Fibroblast of villous mesenchyme (primary cell): Measurements from ENCODE around the gene IL18BP. TPM values are rescaled to one million over a fixed set of nuclear protein-coding genes. Genes with fewer than 3 reads are reported as not detected.

ENCODE experiments used
- DNase-seq: peaks from one replicate; pipeline ENCODE4 v3.0.0-alpha.2; 2010; ENCODE audit warnings: low read depth
- H3K4me3 ChIP-seq: 2 replicates; pipeline ENCODE4 v1.5.1; 2011; ENCODE audit warnings: low read depth, mild to moderate bottlenecking, low read length
- total RNA-seq: library from RNA; depleted of rRNA; stranded (reverse); fragments of >200 nt; gene quantifications from 2 replicates; pipeline ENCODE4 v1.2.3, GENCODE V29; 2012
- TF ChIP-seq, protein P1 (sequence below): IDR thresholded peaks from 2 replicates; pipeline ENCODE4 v1.5.1; 2012; ENCODE audit warnings: low read depth, mild to moderate bottlenecking, low read length; ENCODE audit not compliant: insufficient read depth

Gene IL18BP
- total RNA-seq, 1 donor = 2.6 TPM

DNA sequence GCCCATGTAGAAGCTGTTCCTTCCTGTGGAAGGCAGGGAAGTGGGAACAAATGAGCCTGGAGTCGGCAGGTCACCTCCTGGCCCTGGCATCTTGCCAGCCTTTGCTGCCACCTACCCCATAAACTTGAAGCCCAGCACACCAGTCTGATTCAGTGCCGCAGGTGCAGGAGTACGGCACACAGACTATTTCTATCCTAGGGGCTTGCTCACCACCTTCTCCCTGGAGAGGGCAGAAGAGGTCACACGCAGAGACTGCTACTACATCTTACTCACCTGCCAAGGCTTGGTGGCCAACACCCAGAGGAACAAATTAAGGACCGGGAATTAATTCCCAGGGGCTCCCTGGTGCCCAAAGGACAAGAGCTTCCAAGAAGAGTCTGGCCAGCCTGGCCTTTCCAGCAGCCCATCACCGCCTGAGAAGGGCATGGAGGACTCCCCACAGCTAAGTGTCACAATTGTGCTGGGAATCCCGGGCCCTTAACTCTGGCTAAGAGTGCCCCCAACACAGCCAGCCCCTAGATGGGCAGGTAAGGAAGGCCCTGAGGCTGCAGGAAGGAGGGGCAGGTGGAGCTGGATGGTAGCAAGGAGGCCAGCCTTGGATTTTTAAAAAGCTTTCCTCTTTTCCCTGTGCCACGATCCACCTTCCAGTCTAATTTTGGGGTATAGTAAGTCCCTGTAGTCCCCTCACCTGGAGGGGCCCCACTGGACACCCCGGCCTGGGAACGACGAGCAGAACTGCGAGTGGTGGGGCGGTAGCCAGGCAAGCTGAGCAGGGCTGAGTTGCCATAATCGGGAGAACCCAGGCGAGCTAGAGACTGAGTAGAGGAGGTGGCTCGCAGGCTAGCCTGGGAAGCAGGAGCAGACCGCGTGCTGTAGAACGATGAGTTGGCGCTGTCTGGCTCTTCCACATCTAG is 6.9 kb downstream of the IL18BP start:
- no peak for DNase-seq
- no peak overlapping the region for H3K4me3 ChIP-seq
- TF ChIP-seq, protein P1, sequence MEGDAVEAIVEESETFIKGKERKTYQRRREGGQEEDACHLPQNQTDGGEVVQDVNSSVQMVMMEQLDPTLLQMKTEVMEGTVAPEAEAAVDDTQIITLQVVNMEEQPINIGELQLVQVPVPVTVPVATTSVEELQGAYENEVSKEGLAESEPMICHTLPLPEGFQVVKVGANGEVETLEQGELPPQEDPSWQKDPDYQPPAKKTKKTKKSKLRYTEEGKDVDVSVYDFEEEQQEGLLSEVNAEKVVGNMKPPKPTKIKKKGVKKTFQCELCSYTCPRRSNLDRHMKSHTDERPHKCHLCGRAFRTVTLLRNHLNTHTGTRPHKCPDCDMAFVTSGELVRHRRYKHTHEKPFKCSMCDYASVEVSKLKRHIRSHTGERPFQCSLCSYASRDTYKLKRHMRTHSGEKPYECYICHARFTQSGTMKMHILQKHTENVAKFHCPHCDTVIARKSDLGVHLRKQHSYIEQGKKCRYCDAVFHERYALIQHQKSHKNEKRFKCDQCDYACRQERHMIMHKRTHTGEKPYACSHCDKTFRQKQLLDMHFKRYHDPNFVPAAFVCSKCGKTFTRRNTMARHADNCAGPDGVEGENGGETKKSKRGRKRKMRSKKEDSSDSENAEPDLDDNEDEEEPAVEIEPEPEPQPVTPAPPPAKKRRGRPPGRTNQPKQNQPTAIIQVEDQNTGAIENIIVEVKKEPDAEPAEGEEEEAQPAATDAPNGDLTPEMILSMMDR = no peak

DNA sequence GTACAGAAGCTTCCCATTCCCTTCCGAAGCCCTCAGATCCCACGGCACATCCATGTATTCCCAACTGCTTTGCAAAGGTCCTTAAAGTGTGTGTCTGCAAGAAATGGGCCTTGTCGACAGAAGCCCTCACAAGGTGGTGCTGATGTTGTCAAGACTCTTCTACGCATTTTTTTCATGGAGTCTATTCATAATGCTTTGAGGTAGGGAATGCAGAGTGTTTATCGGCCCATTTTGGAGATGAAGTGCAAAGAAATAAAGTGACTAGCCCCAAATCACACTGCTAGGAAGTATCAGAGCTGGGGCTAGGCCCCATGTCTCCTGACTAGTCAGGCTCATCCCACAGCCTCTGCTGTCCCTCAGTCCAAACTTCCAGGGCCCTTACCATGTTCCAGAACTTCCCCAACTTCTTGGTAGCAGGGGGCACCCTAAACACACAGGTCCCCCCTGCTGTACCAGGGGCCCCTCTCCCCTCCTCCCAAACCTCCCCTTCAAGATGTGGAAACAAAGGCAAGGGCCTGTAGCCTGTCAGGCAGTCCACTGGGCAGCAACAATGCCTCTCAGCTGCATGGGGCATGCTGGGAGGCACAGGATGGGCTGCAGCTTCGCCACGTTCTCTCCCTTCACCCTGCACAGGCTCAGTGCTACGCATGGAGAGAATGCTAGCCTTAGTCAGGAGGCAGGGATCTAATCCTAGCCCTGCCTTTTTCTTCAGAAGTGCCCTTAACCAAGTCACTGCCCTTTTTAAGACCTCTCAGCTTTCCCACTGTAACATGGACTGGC is 7.8 kb downstream of the IL18BP start:
- TF ChIP-seq, protein P1 = no peak
- no peak for DNase-seq

DNA sequence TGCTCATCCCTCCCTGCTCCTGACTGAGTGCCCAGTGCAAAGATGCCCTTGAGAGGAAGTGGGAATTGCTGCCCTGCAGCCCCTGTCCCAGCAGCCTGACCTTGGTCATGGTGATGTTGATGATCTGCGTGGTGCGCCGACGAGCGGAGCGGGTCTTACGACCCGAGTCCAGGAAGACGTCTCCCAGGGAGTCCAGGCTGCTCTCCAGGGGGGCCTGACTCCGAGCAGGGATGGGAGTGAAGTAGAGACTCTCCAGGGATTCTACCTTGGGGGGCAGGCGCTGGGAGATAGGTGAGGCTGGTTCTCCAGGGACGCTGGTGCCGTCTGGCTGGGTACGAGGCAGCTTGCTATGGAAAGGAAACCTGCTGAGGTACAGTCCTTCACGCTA is 8.4 kb downstream of the IL18BP start:
- H3K4me3 ChIP-seq = no peak overlapping the region
- no peak for DNase-seq
- TF ChIP-seq, protein P1 = no peak

More for the DNA sequence above, 7.8 kb downstream of the IL18BP start:
- H3K4me3 ChIP-seq = no peak overlapping the region

DNA sequence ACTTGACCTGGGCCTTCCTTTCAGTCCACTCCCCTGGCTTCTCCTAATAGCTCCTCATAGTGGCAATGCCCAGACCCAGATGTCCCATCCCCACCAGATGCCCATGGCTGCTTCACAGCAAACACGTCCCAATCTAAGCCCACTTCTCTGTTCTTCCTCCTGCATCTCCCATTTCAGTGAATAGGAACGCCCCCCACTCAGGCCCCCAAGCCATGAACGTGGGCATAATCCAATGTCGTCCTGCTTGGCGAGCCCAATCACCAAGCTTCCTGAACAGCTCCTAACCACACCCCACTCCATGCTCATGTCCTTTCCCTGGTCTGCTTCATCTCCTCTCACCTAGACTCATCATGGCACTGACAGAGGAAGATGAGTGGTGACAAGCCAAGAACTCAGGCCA is 8.9 kb downstream of the IL18BP start:
- TF ChIP-seq, protein P1 = no peak
- no peak overlapping the region for H3K4me3 ChIP-seq
- DNase-seq = no peak

DNA sequence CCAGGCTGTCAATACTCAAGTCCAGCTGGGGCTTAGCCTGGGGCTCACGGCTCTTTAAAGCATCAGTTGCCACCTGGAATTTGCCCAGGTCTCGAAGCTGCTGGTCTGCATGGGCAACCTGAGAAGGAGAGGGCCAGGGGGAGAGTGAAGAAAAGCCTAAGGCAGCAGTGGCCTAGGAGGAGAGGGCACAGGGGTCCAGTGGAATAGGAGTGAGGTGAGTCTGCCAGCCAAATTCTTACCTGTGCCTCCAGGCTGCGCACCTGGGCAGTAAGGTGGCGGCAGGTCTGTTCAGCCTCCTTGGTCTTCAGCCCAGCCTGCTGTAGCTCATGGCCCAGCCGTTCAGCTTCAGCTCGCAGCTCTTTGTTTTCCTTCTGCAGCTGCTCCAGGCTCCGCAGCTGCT is 10.0 kb downstream of the IL18BP start:
- TF ChIP-seq, protein P1 = no peak
- no peak for DNase-seq

DNA sequence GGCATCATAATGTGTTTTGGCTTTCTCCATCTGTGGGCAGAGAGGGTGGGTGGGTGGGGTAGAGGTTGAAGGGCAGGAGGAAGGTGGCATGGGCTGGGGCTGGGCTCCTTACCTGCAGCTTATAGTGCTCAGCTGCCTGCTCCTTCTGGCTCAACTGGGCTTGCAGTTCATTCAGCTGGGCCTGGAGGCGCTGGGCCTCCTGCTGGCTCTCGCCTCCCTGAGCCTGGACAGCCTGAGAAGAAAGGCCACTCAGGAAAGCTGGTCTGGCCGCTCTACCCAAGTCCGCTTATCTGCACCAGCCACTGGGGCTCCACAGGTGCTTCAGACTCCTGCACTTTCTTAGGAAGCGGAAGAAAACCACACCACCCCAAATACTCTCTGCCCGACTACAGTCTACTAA is 10.4 kb downstream of the IL18BP start:
- TF ChIP-seq, protein P1 = no peak
- no peak for DNase-seq
- no peak overlapping the region for H3K4me3 ChIP-seq

More for the DNA sequence above, 10.0 kb downstream of the IL18BP start:
- no peak overlapping the region for H3K4me3 ChIP-seq
